GM18526 (cell line): ENCODE data around the gene ZMAT5.

Experiments
- POLR2A ChIP-seq: IDR thresholded peaks from 3 replicates; pipeline ENCODE4 v1.6.1; 2011; ENCODE audit not compliant: insufficient read length; ENCODE audit errors: extremely low read depth

Gene ZMAT5

GRCh38 chr22:29747832-29748231 lies 19.0 kb downstream of the ZMAT5 start:
- TF ChIP-seq POLR2A = no peak

- TF ChIP-seq POLR2A = no peak
Measured at GRCh38 chr22:29744902-29745301, 21.9 kb downstream of the ZMAT5 start.

- TF ChIP-seq POLR2A = no peak
Measured at GRCh38 chr22:29742326-29742725, 24.5 kb downstream of the ZMAT5 start.

DNA sequence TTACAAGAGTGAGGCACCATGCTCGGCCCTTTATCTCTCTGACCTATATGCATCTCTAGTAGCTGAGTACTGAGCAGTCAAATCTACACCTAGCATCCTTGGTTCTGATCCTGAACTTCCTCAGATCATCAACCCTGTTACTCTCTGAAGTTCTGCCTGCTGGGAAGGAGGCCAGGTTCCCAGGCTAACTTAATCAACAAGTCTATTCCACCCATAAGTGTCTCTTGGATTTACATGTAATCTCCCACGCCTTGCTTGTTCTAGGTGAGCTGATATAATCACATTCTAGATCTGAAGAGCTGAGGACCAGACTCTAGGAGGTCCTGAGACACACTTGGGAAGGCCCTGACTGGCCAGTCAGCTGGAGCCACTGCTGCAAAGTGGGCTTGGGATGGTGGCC lies 24.9 kb downstream of the ZMAT5 start:
- no peak for TF ChIP-seq POLR2A

- TF ChIP-seq POLR2A = no peak
Measured at GRCh38 chr22:29740216-29740615, 26.6 kb downstream of the ZMAT5 start.

DNA sequence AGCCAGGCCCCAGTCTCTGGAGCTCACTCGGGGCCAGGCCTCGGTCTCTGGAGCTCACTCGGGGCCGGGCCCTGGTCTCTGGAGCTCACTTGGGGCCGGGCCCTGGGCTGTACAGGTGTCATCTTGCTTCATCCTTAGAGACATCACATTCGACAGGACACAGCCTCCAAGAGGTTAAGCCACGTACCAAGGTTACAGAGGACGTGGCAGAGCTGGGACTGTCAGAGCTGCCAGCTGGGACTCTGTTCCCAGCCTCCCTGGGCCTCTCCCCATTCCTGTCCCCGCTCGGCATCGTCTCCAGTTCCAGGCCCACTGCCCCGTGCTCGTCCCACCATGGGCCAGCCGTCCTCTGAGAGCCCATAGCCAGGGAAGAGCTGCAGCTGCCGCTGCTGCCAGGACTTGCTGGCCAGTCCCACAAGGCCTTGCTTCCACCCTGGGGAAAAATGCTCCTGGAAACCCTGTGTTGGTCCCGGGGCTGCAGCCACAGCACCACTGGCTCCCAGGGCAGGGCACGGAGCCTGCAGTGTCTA lies 27.4 kb downstream of the ZMAT5 start:
- TF ChIP-seq POLR2A = no peak

- TF ChIP-seq POLR2A = no peak
Measured at GRCh38 chr22:29738118-29738815, 28.5 kb downstream of the ZMAT5 start.

DNA sequence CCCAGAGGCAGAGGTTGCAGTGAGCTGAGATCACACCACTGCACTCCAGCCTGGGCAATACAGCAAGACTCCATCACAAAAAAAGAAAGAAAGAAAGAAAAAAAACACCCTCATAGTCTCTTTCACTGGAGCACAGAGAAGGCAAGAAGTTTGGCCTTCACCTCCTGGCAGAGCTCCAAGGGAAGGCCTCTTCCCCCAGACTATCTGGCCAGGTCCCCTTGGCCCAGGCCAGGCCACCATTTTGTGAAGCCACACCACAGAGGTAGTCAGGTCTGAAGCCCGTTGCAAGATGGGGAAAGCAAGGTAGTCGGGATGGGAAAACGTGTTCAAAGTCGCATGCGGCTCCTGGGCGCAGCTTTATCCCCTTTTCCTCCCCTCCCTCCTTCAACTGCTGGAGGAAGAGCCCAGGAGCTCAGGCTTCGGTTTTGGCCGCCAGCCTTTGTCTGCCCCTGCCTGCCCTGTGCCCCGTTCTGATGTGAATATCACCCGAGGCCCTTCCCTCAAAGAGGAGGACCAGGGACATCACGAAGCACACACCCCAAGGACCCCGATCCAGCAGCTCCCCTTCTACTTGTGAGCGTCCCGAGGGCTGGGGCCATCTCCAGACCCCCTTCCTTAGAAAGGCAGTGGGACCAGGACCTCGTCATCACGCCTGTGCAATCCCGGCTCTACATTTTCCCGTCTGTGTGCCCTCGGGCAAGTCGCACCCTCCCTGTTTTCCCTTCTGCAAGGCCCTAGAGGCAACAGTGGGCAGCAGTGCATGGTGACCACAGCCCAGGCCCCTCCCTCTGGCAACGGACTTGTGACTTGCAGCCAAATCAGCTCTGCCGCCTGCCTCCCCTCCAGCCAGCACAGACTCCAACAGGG lies 29.3 kb downstream of the ZMAT5 start:
- no peak for TF ChIP-seq POLR2A

- no peak for TF ChIP-seq POLR2A
Measured at GRCh38 chr22:29735416-29735815, 31.4 kb downstream of the ZMAT5 start.

DNA sequence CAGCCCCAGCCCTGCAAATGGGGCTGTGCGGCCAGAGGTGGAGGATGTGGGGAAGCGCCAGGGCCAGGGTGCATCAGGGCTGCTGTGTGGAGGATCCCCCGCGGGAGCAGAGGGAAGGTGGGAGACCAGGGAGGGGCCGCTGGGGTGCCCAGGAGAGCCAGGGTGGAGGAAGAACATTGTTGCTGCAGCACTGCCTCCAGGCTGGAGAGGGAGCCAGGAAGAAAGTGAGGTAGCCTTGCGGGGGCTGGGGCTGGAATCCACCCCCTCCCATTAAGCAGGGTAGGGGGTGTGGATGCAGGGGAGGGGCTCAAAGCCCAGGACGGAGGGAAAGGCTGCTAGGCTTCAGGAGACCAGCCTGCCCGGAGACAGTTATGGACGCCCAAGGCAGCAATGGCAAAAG lies 32.0 kb downstream of the ZMAT5 start:
- no peak for TF ChIP-seq POLR2A

DNA sequence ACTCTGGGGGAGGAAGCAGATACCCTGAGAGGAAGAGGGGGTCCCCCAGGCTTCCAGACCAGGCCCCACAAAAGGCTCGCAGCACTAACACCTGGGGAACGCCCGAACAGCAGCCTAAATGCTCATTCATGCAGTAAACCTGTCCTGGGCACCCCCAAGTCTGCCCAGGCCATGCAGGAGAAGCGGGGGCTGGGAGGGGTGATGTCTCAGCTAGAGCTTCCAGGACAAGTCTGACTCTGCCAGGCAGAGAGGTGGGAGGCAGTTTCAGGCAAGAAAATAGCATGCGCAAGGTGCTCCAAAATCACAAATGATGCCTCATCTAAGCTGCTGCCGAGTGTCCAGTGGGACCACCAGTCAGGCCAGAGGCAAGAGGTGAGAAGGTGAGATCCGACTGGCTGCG lies 32.4 kb downstream of the ZMAT5 start:
- no peak for TF ChIP-seq POLR2A

GRCh38 chr22:29733362-29734201 lies 33.2 kb downstream of the ZMAT5 start:
- no peak for TF ChIP-seq POLR2A

- no peak for TF ChIP-seq POLR2A
Measured at GRCh38 chr22:29732883-29733282, 33.9 kb downstream of the ZMAT5 start.

GRCh38 chr22:29731058-29731850 lies 35.6 kb downstream of the ZMAT5 start:
- no peak for TF ChIP-seq POLR2A
